HEK293 (cell line): ENCODE data around the gene EFCAB8.

ENCODE experiments used
- CTCF ChIA-PET: fragments of 350-600 bp; formaldehyde crosslinking; extraction: SDS; loops from one replicate; lab custom pipeline; 2021; ENCODE audit warnings: antibody characterized with exemption; lab: Yijun Ruan, JAX
- POLR2A ChIA-PET: fragments of 300-600 bp; formaldehyde crosslinking; extraction: SDS; loops from one replicate; lab custom pipeline; 2020; ENCODE audit warnings: antibody characterized with exemption, inconsistent platforms; lab: Yijun Ruan, JAX
- H3K27ac ChIP-seq: fragments of 200-500 bp; sonication (Bioruptor generic); 2 replicates; pipeline ENCODE4 v1.5.1; 2014; ENCODE audit warnings: low read depth, low read length, control low read depth, inconsistent platforms; ENCODE audit errors: extremely low read depth
- H3K36me3 ChIP-seq, 2 experiments: fragments of 200-500 bp in 1 of 2; sonication (Bioruptor generic) in 1 of 2; 1 replicate in 1 of 2; 2 replicates in 1 of 2; pipeline ENCODE4 v1.5.1; 2014 to 2017; ENCODE audit warnings: inconsistent platforms in 2 of 2, low read length in 2 of 2; ENCODE audit not compliant: control insufficient read depth in 2 of 2, insufficient read depth in 1 of 2
- H3K4me1 ChIP-seq: fragments of 200-500 bp; sonication (Bioruptor generic); 2 replicates; pipeline ENCODE4 v1.5.1; 2014; ENCODE audit warnings: mild to moderate bottlenecking, low read length, inconsistent platforms; ENCODE audit not compliant: control insufficient read depth, insufficient read depth
- H3K4me3 ChIP-seq: 2 replicates; pipeline ENCODE4 v1.5.1; 2011; ENCODE audit warnings: low read depth, mild to moderate bottlenecking, control low read depth, low read length, moderate library complexity
- H3K9me3 ChIP-seq: fragments of 200-500 bp; sonication (Bioruptor generic); 2 replicates; pipeline ENCODE4 v1.5.1; 2014; ENCODE audit warnings: low read depth, low read length, inconsistent platforms; ENCODE audit not compliant: control insufficient read depth, insufficient read depth
- MZF1 ChIP-seq: fragments of 450-650 bp; formaldehyde crosslinking; IDR thresholded peaks from 2 replicates; pipeline ENCODE4 v1.5.1; 2017; ENCODE audit warnings: missing biosample characterization, missing genetic modification characterization, borderline replicate concordance
- OSR2 ChIP-seq: fragments of 450-650 bp; formaldehyde crosslinking; IDR thresholded peaks from 2 replicates; pipeline ENCODE4 v1.5.1; 2016; ENCODE audit warnings: missing biosample characterization, missing genetic modification characterization
- REPIN1 ChIP-seq: fragments of 450-650 bp; formaldehyde crosslinking; IDR thresholded peaks from 2 replicates; pipeline ENCODE4 v1.5.1; 2017; ENCODE audit warnings: missing biosample characterization, missing genetic modification characterization, low read depth
- SCRT1 ChIP-seq: fragments of 450-650 bp; formaldehyde crosslinking; IDR thresholded peaks from 2 replicates; pipeline ENCODE4 v1.5.1; 2016; ENCODE audit warnings: missing biosample characterization, missing genetic modification characterization, borderline replicate concordance
- ZBTB1 ChIP-seq: fragments of 450-650 bp; formaldehyde crosslinking; IDR thresholded peaks from 2 replicates; pipeline ENCODE4 v1.5.1; 2016; ENCODE audit warnings: missing biosample characterization, missing genetic modification characterization
- ZNF112 ChIP-seq: fragments of 450-650 bp; formaldehyde crosslinking; IDR thresholded peaks from 2 replicates; pipeline ENCODE4 v1.5.0; 2017; ENCODE audit warnings: missing biosample characterization, missing genetic modification characterization
- ZNF148 ChIP-seq: fragments of 450-650 bp; formaldehyde crosslinking; IDR thresholded peaks from 2 replicates; pipeline ENCODE4 v1.5.0; 2017; ENCODE audit warnings: missing biosample characterization, missing genetic modification characterization, borderline replicate concordance
- ZNF221 ChIP-seq: fragments of 450-650 bp; formaldehyde crosslinking; IDR thresholded peaks from 2 replicates; pipeline ENCODE4 v1.5.1; 2017; ENCODE audit warnings: missing biosample characterization, missing genetic modification characterization, borderline replicate concordance
- ZNF266 ChIP-seq: fragments of 450-650 bp; formaldehyde crosslinking; IDR thresholded peaks from 2 replicates; pipeline ENCODE4 v1.5.1; 2016; ENCODE audit warnings: missing biosample characterization, missing genetic modification characterization, low read depth
- ZNF529 ChIP-seq: fragments of 450-650 bp; formaldehyde crosslinking; IDR thresholded peaks from 2 replicates; pipeline ENCODE4 v1.5.1; 2017; ENCODE audit warnings: missing genetic modification characterization, missing biosample characterization; ENCODE audit not compliant: insufficient replicate concordance
- ZNF600 ChIP-seq: fragments of 450-650 bp; formaldehyde crosslinking; IDR thresholded peaks from 2 replicates; pipeline ENCODE4 v1.5.1; 2016; ENCODE audit warnings: missing biosample characterization, missing genetic modification characterization
- ZNF670 ChIP-seq: fragments of 450-650 bp; formaldehyde crosslinking; IDR thresholded peaks from 2 replicates; pipeline ENCODE4 v1.5.1; 2016; ENCODE audit warnings: missing biosample characterization, missing genetic modification characterization, low read depth
- ZNF677 ChIP-seq: fragments of 450-650 bp; IDR thresholded peaks from 2 replicates; pipeline ENCODE4 v1.5.0; 2018; ENCODE audit warnings: missing biosample characterization, mild to moderate bottlenecking, missing genetic modification characterization, moderate library complexity
- ZNF747 ChIP-seq: fragments of 450-650 bp; formaldehyde crosslinking; IDR thresholded peaks from 2 replicates; pipeline ENCODE4 v1.5.1; 2016; ENCODE audit warnings: missing biosample characterization, missing genetic modification characterization
- ZNF76 ChIP-seq: fragments of 450-650 bp; formaldehyde crosslinking; IDR thresholded peaks from 2 replicates; pipeline ENCODE4; 2016; ENCODE audit warnings: low read depth, missing biosample characterization, missing genetic modification characterization, borderline replicate concordance
- ZNF843 ChIP-seq: fragments of 450-650 bp; formaldehyde crosslinking; IDR thresholded peaks from 2 replicates; pipeline ENCODE4 v1.5.1; 2016; ENCODE audit warnings: missing biosample characterization, missing genetic modification characterization
- ZSCAN4 ChIP-seq: fragments of 450-650 bp; formaldehyde crosslinking; IDR thresholded peaks from 2 replicates; pipeline ENCODE4 v1.5.1; 2017; ENCODE audit warnings: missing biosample characterization, missing genetic modification characterization
- TF ChIP-seq, protein P1 (sequence below): fragments of 450-650 bp; formaldehyde crosslinking; IDR thresholded peaks from 2 replicates; pipeline ENCODE4 v1.5.1; 2016; ENCODE audit warnings: missing biosample characterization, missing genetic modification characterization
- TF ChIP-seq, protein P2 (sequence below): IDR thresholded peaks from 2 replicates; pipeline ENCODE4 v1.6.1; 2011; ENCODE audit warnings: mild to moderate bottlenecking, low read depth, low read length, borderline replicate concordance

Gene EFCAB8

DNA sequence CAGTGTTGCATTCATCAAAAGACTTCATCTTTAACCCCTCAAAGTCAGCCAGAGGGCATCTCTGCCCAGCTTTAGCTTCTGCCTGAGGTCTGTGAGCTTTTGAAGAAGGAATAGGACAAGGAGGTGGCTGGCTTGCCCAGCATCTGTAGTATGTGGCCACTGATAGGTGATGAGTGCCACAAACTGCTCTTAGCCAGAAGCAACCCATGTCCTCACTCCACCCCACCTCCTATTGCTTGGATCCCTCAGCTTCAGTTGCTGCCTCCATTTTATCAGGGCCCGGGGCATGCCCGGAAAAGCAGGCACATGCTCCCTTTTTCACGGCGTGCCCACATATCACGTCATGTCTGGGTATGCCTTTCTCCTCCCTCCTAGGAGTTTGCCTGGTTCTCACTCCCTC lies 11.9 kb upstream of the EFCAB8 start (continued):
- TF ChIP-seq ZSCAN4 (tag by site-specific recombination) (no peak), ZBTB1 (tag by site-specific recombination) (no peak), ZNF529 (no peak), OSR2 (tag by site-specific recombination) (no peak), ZNF600 (tag by site-specific recombination) (no peak), ZNF148 (tag by site-specific recombination) (no peak), SCRT1 (tag by site-specific recombination) (no peak), REPIN1 (tag by site-specific recombination) (no peak), ZNF670 (tag by site-specific recombination) (no peak), ZNF76 (tag by site-specific recombination) (no peak), ZNF112 (tag by site-specific recombination) (no peak)
- TF ChIP-seq, protein P1, sequence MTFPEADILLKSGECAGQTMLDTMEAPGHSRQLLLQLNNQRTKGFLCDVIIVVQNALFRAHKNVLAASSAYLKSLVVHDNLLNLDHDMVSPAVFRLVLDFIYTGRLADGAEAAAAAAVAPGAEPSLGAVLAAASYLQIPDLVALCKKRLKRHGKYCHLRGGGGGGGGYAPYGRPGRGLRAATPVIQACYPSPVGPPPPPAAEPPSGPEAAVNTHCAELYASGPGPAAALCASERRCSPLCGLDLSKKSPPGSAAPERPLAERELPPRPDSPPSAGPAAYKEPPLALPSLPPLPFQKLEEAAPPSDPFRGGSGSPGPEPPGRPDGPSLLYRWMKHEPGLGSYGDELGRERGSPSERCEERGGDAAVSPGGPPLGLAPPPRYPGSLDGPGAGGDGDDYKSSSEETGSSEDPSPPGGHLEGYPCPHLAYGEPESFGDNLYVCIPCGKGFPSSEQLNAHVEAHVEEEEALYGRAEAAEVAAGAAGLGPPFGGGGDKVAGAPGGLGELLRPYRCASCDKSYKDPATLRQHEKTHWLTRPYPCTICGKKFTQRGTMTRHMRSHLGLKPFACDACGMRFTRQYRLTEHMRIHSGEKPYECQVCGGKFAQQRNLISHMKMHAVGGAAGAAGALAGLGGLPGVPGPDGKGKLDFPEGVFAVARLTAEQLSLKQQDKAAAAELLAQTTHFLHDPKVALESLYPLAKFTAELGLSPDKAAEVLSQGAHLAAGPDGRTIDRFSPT: no peak

DNA sequence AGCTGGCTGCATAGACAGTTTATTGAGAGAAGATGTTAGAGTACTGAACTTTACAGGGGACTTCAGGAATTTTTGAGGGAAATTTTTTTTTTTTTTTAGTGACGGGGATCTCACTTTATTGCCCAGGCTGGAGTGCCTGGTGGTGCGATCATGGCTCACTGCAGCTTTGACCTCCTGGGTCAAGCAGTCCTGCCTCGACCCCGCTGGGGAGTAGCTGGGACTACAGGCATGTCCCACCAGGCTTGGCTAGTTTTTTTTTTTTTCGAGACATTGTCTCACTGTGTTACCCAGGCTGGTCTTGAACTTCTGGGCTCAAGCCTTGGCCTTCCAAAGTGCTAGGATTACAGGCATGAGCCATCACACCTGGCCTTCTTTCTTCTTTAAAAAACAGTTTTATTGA lies 10.8 kb upstream of the EFCAB8 start:
- Histone ChIP-seq H3K36me3 (peaks cover 16 to 81% of the 10 kb centered on the region in 2 experiments; a peak in 2 of 3 replicates), H3K4me1 (no peaks in the 10 kb centered on the region), H3K4me3 (no peak overlapping the region), H3K9me3 (no peaks in the 10 kb centered on the region), H3K27ac (no peak overlapping the region)
- ChIA-PET POLR2A (no interaction called here), CTCF (interaction anchor here (0.9 kb wide), 1 partner anchor 11 kb away, joined by 3 read pairs; no protein-coding TSS in a partner anchor)
- TF ChIP-seq ZNF747 (tag by site-specific recombination) (no peak), ZNF843 (no peak), ZNF221 (tag by site-specific recombination) (no peak), ZNF677 (tag by site-specific recombination) (no peak), ZNF266 (tag by site-specific recombination) (no peak), MZF1 (tag by site-specific recombination) (no peak)
- TF ChIP-seq, protein P2, sequence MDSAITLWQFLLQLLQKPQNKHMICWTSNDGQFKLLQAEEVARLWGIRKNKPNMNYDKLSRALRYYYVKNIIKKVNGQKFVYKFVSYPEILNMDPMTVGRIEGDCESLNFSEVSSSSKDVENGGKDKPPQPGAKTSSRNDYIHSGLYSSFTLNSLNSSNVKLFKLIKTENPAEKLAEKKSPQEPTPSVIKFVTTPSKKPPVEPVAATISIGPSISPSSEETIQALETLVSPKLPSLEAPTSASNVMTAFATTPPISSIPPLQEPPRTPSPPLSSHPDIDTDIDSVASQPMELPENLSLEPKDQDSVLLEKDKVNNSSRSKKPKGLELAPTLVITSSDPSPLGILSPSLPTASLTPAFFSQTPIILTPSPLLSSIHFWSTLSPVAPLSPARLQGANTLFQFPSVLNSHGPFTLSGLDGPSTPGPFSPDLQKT: no peak
